ENCODE measurements around the gene EOMES. TPM values are rescaled to one million over a fixed set of nuclear protein-coding genes. Genes with fewer than 3 reads are reported as not detected.

Gene EOMES
- total RNA-seq, 2 donors from 2014 or later: 0.20 TPM; not detected in 1

DNA sequence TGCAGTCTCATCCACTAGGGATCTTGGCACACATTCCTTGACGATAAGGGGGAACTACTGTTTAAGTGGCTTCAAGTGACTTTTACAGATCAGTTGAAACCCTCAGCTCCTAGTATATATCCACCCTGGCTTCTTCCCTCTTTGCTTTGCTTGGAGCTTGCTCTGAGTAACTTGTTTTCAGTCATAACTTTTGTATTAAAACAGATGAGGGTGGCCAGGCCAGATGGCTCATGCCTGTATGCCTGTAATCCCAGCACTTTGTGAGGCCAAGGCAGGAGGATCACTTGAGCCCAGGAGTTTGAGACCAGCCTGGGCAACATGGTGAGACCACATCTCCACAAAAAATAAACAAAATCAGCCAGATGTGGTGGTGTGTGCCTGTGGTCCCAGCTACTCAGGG lies 42.4 kb downstream of the EOMES start:
- Histone ChIP-seq H3K4me1 (no peaks in the 10 kb centered on the region), H3K36me3 (no peaks in the 10 kb centered on the region), H3K9ac (ENCODE audit: low read depth in 2 of 2, low read length in 2 of 2) (no peak overlapping the region), H3K9me3 (no peaks in the 10 kb centered on the region), H3K4me3 (no peak overlapping the region), H3K27me3 (no peaks in the 10 kb centered on the region), H3K27ac (no peak overlapping the region)
- TF ChIP-seq, protein P1, sequence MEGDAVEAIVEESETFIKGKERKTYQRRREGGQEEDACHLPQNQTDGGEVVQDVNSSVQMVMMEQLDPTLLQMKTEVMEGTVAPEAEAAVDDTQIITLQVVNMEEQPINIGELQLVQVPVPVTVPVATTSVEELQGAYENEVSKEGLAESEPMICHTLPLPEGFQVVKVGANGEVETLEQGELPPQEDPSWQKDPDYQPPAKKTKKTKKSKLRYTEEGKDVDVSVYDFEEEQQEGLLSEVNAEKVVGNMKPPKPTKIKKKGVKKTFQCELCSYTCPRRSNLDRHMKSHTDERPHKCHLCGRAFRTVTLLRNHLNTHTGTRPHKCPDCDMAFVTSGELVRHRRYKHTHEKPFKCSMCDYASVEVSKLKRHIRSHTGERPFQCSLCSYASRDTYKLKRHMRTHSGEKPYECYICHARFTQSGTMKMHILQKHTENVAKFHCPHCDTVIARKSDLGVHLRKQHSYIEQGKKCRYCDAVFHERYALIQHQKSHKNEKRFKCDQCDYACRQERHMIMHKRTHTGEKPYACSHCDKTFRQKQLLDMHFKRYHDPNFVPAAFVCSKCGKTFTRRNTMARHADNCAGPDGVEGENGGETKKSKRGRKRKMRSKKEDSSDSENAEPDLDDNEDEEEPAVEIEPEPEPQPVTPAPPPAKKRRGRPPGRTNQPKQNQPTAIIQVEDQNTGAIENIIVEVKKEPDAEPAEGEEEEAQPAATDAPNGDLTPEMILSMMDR (IDR thresholded peaks at IDR 0.05): no peak
- DNase-seq: no peak
- intact Hi-C loops (cut with DNase I): loop anchor here (2.0 to 10.0 kb wide), 3 partner anchors 192 to 545 kb away; no protein-coding TSS in a partner anchor

DNA sequence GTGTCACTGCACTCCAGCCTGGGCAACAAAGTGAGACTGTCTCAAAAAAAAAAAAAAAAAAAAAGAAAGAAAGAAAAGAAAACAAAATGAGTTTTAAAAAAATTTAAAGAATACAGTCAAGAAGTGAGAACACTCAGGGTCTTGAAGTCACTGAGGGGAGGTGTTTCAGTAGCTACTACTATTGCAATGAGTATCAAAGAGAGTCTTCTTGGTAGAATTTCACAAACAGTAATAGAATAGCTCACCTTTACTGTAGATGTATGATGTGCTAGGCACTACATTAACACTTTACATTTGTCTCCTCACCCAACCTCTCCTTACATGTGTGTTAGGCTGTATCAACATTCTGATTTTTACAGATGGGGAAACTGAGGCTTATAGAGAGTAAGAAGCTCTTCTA lies 43.9 kb downstream of the EOMES start:
- H3K4me1 ChIP-seq: no peaks in the 10 kb centered on the region
- intact Hi-C loops (cut with DNase I): loop anchor here (5.0 kb wide), 1 partner anchor 191 kb away; no protein-coding TSS in a partner anchor
- H3K9ac ChIP-seq (ENCODE audit: low read depth in 2 of 2, low read length in 2 of 2): no peak overlapping the region
- DNase-seq: no peak
- TF ChIP-seq, protein P1 (IDR thresholded peaks at IDR 0.05): no peak
- no peak overlapping the region for H3K4me3 ChIP-seq
- H3K9me3 ChIP-seq: no peaks in the 10 kb centered on the region
- no peaks in the 10 kb centered on the region for H3K36me3 ChIP-seq
- no peaks in the 10 kb centered on the region for H3K27me3 ChIP-seq
- H3K27ac ChIP-seq: no peak overlapping the region

DNA sequence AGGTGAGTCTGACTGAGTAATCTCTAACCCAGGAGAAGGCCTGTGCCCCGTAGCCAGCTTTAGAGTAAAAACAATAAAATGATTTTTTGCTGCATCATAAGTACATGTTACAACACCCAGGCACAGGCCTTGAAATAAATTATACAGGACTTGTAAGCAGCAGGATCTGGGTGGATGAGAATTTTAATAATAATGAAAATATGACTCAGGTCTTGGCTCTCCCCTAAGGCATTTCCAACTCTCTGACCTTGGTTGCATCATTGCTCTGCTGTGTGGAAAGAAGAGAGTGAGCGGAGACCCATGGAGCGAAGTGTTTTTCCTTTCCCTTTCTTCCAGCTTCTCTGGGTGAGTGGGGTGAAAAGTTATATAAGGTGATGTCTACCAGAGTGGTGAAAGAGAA lies 44.6 kb downstream of the EOMES start:
- H3K27me3 ChIP-seq: no peaks in the 10 kb centered on the region
- intact Hi-C loops (cut with DNase I): loop anchor here (5.0 kb wide), 1 partner anchor 190 kb away; no protein-coding TSS in a partner anchor
- DNase-seq: no peak
- no peaks in the 10 kb centered on the region for H3K36me3 ChIP-seq
- H3K27ac ChIP-seq: no peak overlapping the region
- H3K4me3 ChIP-seq: no peak overlapping the region
- H3K9me3 ChIP-seq: no peaks in the 10 kb centered on the region
- TF ChIP-seq, protein P1 (IDR thresholded peaks at IDR 0.05): no peak
- H3K4me1 ChIP-seq: no peaks in the 10 kb centered on the region
- H3K9ac ChIP-seq (ENCODE audit: low read depth in 2 of 2, low read length in 2 of 2): no peak overlapping the region

DNA sequence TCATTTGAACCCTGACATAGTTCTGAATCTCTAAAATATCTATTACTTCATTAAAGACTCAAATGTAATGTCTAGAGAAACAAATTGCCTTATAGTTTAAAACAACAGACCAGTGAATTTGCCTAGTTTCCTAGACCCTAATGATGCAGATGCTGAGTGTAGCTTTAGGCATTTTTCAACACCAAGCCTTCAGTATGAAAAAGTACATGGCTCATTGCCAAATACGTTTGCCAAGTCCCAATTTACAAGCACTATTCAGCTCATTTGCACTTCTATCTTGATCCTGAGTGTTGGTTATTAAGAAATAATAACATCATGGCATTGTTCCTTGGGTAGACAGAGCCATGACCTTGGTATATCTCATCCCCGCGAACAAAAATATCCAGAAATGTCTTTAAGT lies 46.8 kb downstream of the EOMES start:
- DNase-seq: no peak
- TF ChIP-seq, protein P1 (IDR thresholded peaks at IDR 0.05): no peak
- no peak overlapping the region for H3K4me3 ChIP-seq
- no peaks in the 10 kb centered on the region for H3K4me1 ChIP-seq
- no peaks in the 10 kb centered on the region for H3K9me3 ChIP-seq
- H3K27me3 ChIP-seq: no peaks in the 10 kb centered on the region
- no peak overlapping the region for H3K27ac ChIP-seq
- intact Hi-C loops (cut with DNase I): loop anchor here (5.0 kb wide), 1 partner anchor 188 kb away; no protein-coding TSS in a partner anchor
- no peaks in the 10 kb centered on the region for H3K36me3 ChIP-seq
- H3K9ac ChIP-seq (ENCODE audit: low read depth in 2 of 2, low read length in 2 of 2): no peak overlapping the region

DNA sequence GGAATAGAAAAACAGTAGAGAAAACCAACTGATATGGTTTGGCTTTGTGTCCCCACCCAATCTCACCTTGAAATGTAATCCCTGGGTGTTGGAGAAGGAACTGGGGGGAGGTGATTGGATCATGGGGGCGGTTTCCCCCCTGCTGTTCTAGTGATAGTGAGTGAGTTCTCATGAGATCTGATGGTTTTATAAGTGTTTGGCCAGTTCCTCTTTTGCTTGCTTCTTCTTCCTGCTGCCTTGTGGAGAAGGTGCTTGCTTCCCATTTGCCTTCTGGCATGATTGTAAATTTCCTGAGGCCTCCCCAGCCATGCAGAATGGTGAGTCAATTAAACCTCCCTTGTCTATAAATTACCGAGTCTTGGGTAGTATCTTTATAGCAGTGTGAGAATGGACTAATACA lies 48.4 kb downstream of the EOMES start:
- Histone ChIP-seq H3K27me3 (no peaks in the 10 kb centered on the region), H3K36me3 (no peaks in the 10 kb centered on the region), H3K9ac (ENCODE audit: low read depth in 2 of 2, low read length in 2 of 2) (no peak overlapping the region), H3K4me3 (no peak overlapping the region), H3K27ac (no peak overlapping the region), H3K4me1 (no peaks in the 10 kb centered on the region), H3K9me3 (no peaks in the 10 kb centered on the region)
- no peak for DNase-seq
- TF ChIP-seq, protein P1 (IDR thresholded peaks at IDR 0.05): no peak
- intact Hi-C loops (cut with DNase I): no loop called here

Measured in colonic mucosa (tissue), 4 donors.